ENCODE measurements around the gene POLR2J3.
"Not testable (repeated sequence)": the region's sequence is repeated elsewhere in the genome, so short reads cannot be mapped to it uniquely, and the experiment has no call there.

Gene POLR2J3

GRCh38 chr7:102599699-102600098 is 27.3 kb upstream of the POLR2J3 start:
- H3K4me3 ChIP-seq (ENCODE audit: low read depth, low read length); in situ Hi-C loops (cut with HindIII; ENCODE audit: low sequenced_read_pairs); DNase-seq (ENCODE audit: low read depth, low spot score): not testable (repeated sequence)

GRCh38 chr7:102596036-102596435 is 23.7 kb upstream of the POLR2J3 start:
- in situ Hi-C loops (cut with HindIII; ENCODE audit: low sequenced_read_pairs); H3K4me3 ChIP-seq (ENCODE audit: low read depth, low read length); DNase-seq (ENCODE audit: low read depth, low spot score): not testable (repeated sequence)

GRCh38 chr7:102593637-102594334 is 21.4 kb upstream of the POLR2J3 start:
- DNase-seq (ENCODE audit: low read depth, low spot score); H3K4me3 ChIP-seq (ENCODE audit: low read depth, low read length); in situ Hi-C loops (cut with HindIII; ENCODE audit: low sequenced_read_pairs): not testable (repeated sequence)

GRCh38 chr7:102592477-102593019 is 20.2 kb upstream of the POLR2J3 start:
- DNase-seq (ENCODE audit: low read depth, low spot score); H3K4me3 ChIP-seq (ENCODE audit: low read depth, low read length); in situ Hi-C loops (cut with HindIII; ENCODE audit: low sequenced_read_pairs): not testable (repeated sequence)

GRCh38 chr7:102589857-102590256 is 17.5 kb upstream of the POLR2J3 start:
- in situ Hi-C loops (cut with HindIII; ENCODE audit: low sequenced_read_pairs); H3K4me3 ChIP-seq (ENCODE audit: low read depth, low read length); DNase-seq (ENCODE audit: low read depth, low spot score): not testable (repeated sequence)

- DNase-seq (ENCODE audit: low read depth, low spot score); H3K4me3 ChIP-seq (ENCODE audit: low read depth, low read length); in situ Hi-C loops (cut with HindIII; ENCODE audit: low sequenced_read_pairs): not testable (repeated sequence)
These were observed 11.1 kb upstream of the POLR2J3 start for GRCh38 chr7:102583495-102583894.

- in situ Hi-C loops (cut with HindIII; ENCODE audit: low sequenced_read_pairs); H3K4me3 ChIP-seq (ENCODE audit: low read depth, low read length); DNase-seq (ENCODE audit: low read depth, low spot score): not testable (repeated sequence)
These were observed 9.3 kb upstream of the POLR2J3 start for GRCh38 chr7:102581722-102582121.

GRCh38 chr7:102578486-102578885 is 6.1 kb upstream of the POLR2J3 start:
- in situ Hi-C loops (cut with HindIII; ENCODE audit: low sequenced_read_pairs); DNase-seq (ENCODE audit: low read depth, low spot score); H3K4me3 ChIP-seq (ENCODE audit: low read depth, low read length): not testable (repeated sequence)

- DNase-seq (ENCODE audit: low read depth, low spot score); in situ Hi-C loops (cut with HindIII; ENCODE audit: low sequenced_read_pairs); H3K4me3 ChIP-seq (ENCODE audit: low read depth, low read length): not testable (repeated sequence)
These were observed 5.2 kb upstream of the POLR2J3 start for GRCh38 chr7:102577315-102578240.

- DNase-seq (ENCODE audit: low read depth, low spot score); H3K4me3 ChIP-seq (ENCODE audit: low read depth, low read length); in situ Hi-C loops (cut with HindIII; ENCODE audit: low sequenced_read_pairs): not testable (repeated sequence)
These were observed 4.0 kb upstream of the POLR2J3 start for GRCh38 chr7:102576363-102576762.

GRCh38 chr7:102574607-102575006 is 2.2 kb upstream of the POLR2J3 start:
- DNase-seq (ENCODE audit: low read depth, low spot score); in situ Hi-C loops (cut with HindIII; ENCODE audit: low sequenced_read_pairs): not testable (repeated sequence)

GRCh38 chr7:102568620-102569019 is 3.8 kb downstream of the POLR2J3 start:
- H3K4me3 ChIP-seq (ENCODE audit: low read depth, low read length); DNase-seq (ENCODE audit: low read depth, low spot score); in situ Hi-C loops (cut with HindIII; ENCODE audit: low sequenced_read_pairs): not testable (repeated sequence)

More at GRCh38 chr7:102574607-102575006, 2.2 kb upstream of the POLR2J3 start:
- not testable (repeated sequence) for H3K4me3 ChIP-seq (ENCODE audit: low read depth, low read length)

- in situ Hi-C loops (cut with HindIII; ENCODE audit: low sequenced_read_pairs); DNase-seq (ENCODE audit: low read depth, low spot score); H3K4me3 ChIP-seq (ENCODE audit: low read depth, low read length): not testable (repeated sequence)
These were observed 21.5 kb downstream of the POLR2J3 start, which contains the start of gene SPDYE2 for GRCh38 chr7:102550808-102551422. SPDYE2 (plus strand) TSS chr7:102551226; CDS start chr7:102553256, 2,030 bp downstream.

- DNase-seq (ENCODE audit: low read depth, low spot score); in situ Hi-C loops (cut with HindIII; ENCODE audit: low sequenced_read_pairs): not testable (repeated sequence)
These were observed 26.0 kb downstream of the POLR2J3 start for GRCh38 chr7:102546353-102546752.

GRCh38 chr7:102545288-102545687 is 27.1 kb downstream of the POLR2J3 start:
- H3K4me3 ChIP-seq (ENCODE audit: low read depth, low read length); DNase-seq (ENCODE audit: low read depth, low spot score); in situ Hi-C loops (cut with HindIII; ENCODE audit: low sequenced_read_pairs): not testable (repeated sequence)

More at GRCh38 chr7:102546353-102546752, 26.0 kb downstream of the POLR2J3 start:
- not testable (repeated sequence) for H3K4me3 ChIP-seq (ENCODE audit: low read depth, low read length)

- DNase-seq (ENCODE audit: low read depth, low spot score); H3K4me3 ChIP-seq (ENCODE audit: low read depth, low read length); in situ Hi-C loops (cut with HindIII; ENCODE audit: low sequenced_read_pairs): not testable (repeated sequence)
These were observed 28.0 kb downstream of the POLR2J3 start for GRCh38 chr7:102544372-102544771.

GRCh38 chr7:102543596-102543995 is 28.8 kb downstream of the POLR2J3 start, which contains the start of gene UPK3BL2:
UPK3BL2 (minus strand) TSS chr7:102543696; CDS start chr7:102543636, 60 bp downstream.
- DNase-seq (ENCODE audit: low read depth, low spot score); in situ Hi-C loops (cut with HindIII; ENCODE audit: low sequenced_read_pairs); H3K4me3 ChIP-seq (ENCODE audit: low read depth, low read length): not testable (repeated sequence)
